ENCODE results near the gene WDPCP. TPM values are rescaled to one million over a fixed set of nuclear protein-coding genes. Genes with fewer than 3 reads are reported as not detected.
"Not testable (repeated sequence)": the region's sequence is repeated elsewhere in the genome, so short reads cannot be mapped to it uniquely, and the experiment has no call there.

WDPCP gene
- total and polyA plus RNA-seq, 5 donors: 3.8 to 17.3 (median 14.0) TPM

DNA sequence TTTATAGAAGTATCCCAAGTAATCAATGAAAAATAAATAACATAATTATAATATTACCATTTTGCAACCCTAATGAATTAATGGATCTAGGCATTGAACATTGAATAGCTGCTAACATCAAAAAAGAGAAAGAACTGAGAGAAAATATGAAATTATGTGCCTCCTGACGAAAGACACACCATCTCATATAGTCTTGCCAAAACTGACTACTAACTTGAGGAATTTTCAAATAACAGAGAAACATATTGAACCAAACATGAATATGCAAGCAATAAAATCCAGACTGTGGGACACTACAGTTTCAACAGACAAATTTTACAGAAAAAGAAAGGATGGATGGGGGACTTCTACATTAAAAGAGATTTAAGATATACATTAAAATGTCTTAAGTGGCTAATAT is 165.7 kb downstream of the WDPCP start:
- H3K27me3 ChIP-seq (ENCODE audit: control insufficient read depth, insufficient read depth): no peaks in the 10 kb centered on the region
- DNase-seq (no peak), ATAC-seq (no peak)
- no peak overlapping the region for H3K27ac ChIP-seq (ENCODE audit: low read length)
- no peaks in the 10 kb centered on the region for H3K4me1 ChIP-seq (ENCODE audit: control insufficient read depth, insufficient read depth, low read length)
- intact Hi-C loops (cut with DNase I): no loop called here
- H3K9me3 ChIP-seq (ENCODE audit: control insufficient read depth, low read length): no peaks in the 10 kb centered on the region
- no peak overlapping the region for H3K4me3 ChIP-seq (ENCODE audit: low read length)
- 91% methylated on average over 1 of the region's 1 CpG for WGBS

DNA sequence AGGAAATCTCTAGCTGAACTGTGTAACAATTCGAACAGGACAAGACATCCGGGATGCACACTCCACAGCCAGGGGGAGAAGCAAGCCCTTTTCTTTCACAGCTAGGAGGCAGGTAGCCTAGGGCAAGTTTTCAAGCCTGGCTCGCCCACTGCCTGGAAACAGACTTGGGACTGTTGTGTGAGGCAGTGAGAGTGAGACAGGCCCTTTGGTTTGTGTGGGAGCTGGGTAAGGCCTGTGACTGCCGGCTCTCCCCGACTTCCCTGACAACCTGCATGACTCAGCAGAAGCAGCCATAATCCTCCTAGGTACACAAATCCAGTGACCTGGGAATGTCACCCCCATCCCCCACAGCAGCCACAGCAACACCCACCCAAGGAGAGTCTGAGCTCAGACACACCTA is 179.7 kb downstream of the WDPCP start:
- no peaks in the 10 kb centered on the region for H3K27me3 ChIP-seq (ENCODE audit: control insufficient read depth, insufficient read depth)
- no peak overlapping the region for H3K4me3 ChIP-seq (ENCODE audit: low read length)
- DNase-seq (no peak), ATAC-seq (no peak)
- no peaks in the 10 kb centered on the region for H3K4me1 ChIP-seq (ENCODE audit: control insufficient read depth, insufficient read depth, low read length)
- H3K9me3 ChIP-seq (ENCODE audit: control insufficient read depth, low read length): no peaks in the 10 kb centered on the region
- intact Hi-C loops (cut with DNase I): no loop called here
- 97% methylated on average over 5 of the region's 5 CpGs for WGBS
- no peak overlapping the region for H3K27ac ChIP-seq (ENCODE audit: low read length)

DNA sequence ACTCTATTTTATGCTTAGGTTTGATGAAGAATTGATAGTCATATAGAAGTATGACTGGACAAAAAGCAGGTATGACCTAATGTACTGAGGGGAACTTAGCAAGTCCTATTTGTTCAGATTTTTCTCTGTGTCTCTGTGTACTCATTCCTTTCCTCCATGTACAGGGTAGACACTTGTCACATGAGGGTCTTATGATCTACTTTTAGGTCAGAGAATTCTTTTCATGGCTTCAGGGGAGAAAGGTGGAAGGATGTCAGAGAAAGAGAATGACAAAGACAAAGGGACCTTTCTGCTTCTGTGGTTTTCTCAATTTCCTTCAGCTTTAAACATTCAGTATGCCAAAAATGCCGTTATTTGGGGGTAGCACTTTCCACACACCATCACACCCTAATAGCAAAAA is 181.6 kb downstream of the WDPCP start:
- Histone ChIP-seq H3K9me3 (ENCODE audit: control insufficient read depth, low read length) (no peaks in the 10 kb centered on the region), H3K27me3 (ENCODE audit: control insufficient read depth, insufficient read depth) (no peaks in the 10 kb centered on the region), H3K4me1 (ENCODE audit: control insufficient read depth, insufficient read depth, low read length) (no peaks in the 10 kb centered on the region), H3K4me3 (ENCODE audit: low read length) (no peak overlapping the region), H3K27ac (ENCODE audit: low read length) (no peak overlapping the region)
- intact Hi-C loops (cut with DNase I): no loop called here
- ATAC-seq (no peak), DNase-seq (no peak)
- WGBS: 88% methylated on average over 1 of the region's 1 CpG

DNA sequence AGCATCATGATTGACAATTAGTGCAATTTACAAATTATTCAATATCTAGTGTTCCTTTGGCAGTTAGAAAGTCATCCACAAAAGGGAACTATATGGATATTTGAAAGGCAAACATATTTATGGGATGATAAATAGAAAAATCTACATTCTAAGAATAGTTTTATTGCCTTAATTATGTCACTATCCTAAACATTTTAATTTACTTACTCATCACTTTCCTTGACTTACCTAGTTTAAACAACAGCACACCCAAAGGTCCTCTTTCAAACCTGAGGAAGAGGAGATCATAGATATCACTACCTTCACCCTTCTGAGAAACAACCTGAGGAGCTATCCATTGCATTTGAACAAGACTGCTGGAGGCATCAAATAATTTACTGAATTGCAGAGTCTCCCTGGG is 184.5 kb downstream of the WDPCP start:
- DNase-seq (no peak), ATAC-seq (no peak)
- intact Hi-C loops (cut with DNase I): no loop called here
- no peaks in the 10 kb centered on the region for H3K9me3 ChIP-seq (ENCODE audit: control insufficient read depth, low read length)
- H3K4me3 ChIP-seq (ENCODE audit: low read length): no peak overlapping the region
- H3K27me3 ChIP-seq (ENCODE audit: control insufficient read depth, insufficient read depth): no peaks in the 10 kb centered on the region
- no peak overlapping the region for H3K27ac ChIP-seq (ENCODE audit: low read length)
- H3K4me1 ChIP-seq (ENCODE audit: control insufficient read depth, insufficient read depth, low read length): no peaks in the 10 kb centered on the region

DNA sequence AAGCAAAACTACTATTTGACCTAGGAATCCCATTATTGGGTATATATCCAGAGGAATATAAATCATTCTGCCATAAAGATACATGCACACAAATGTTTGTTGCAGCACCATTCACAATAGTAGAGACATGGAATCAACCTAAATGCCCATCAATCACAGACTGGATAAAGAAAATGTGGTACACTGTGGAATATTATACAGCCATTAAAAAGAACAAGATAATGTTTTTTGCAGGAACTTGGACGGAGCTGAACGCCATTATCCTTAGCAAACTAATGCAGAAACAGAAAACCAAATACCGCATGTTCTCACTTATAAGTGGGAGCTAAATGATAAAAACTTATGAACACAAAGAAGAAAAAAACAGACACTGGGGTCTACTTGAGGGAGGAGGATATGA is 185.4 kb downstream of the WDPCP start:
- H3K4me1 ChIP-seq (ENCODE audit: control insufficient read depth, insufficient read depth, low read length); DNase-seq; intact Hi-C loops (cut with DNase I); H3K4me3 ChIP-seq (ENCODE audit: low read length); H3K27ac ChIP-seq (ENCODE audit: low read length); H3K9me3 ChIP-seq (ENCODE audit: control insufficient read depth, low read length); ATAC-seq; H3K27me3 ChIP-seq (ENCODE audit: control insufficient read depth, insufficient read depth): not testable (repeated sequence)
- 83% methylated on average over 3 of the region's 3 CpGs for WGBS

DNA sequence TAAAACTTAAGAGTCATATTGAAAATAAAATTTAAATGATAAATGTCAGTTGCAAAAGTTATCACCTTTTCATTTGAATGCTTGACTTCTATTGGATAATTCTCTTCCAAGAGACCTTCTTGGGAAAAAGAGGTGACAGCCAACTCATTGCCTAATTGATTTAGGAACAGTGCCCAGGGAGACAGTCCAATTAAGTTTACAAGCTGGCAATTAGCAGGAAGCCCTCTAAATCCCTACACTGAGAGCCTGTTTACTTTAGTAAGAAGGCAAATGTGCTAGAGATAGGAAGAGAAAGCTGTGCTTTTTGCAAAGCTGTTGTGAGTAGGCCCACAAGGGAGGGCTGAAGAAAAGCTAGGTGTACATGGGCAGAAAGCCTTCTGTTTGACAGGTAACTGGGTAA is 189.1 kb downstream of the WDPCP start:
- Histone ChIP-seq H3K27me3 (ENCODE audit: control insufficient read depth, insufficient read depth) (no peaks in the 10 kb centered on the region), H3K27ac (ENCODE audit: low read length) (no peak overlapping the region), H3K9me3 (ENCODE audit: control insufficient read depth, low read length) (no peaks in the 10 kb centered on the region), H3K4me1 (ENCODE audit: control insufficient read depth, insufficient read depth, low read length) (no peaks in the 10 kb centered on the region), H3K4me3 (ENCODE audit: low read length) (no peak overlapping the region)
- intact Hi-C loops (cut with DNase I): no loop called here
- DNase-seq: no peak
- ATAC-seq: no peak

DNA sequence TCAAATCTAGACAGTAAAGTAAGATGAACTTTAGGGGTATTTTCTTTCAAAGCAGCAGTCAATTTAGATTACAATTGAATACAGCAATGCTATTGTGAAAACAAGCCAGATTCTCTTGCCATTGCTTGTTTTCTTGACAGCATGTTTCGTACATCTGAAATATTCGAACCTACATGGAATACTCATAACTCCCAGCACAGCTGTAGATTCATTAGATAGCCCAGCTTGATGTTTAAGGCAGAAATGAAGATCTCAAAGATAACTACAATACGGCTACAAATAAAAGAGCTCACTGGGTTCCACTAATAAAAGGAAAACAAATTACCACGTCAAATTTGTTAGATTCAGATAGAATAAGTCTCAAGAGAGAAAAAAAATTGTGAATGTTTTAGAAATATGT is 208.8 kb downstream of the WDPCP start:
- H3K27ac ChIP-seq (ENCODE audit: low read length): no peak overlapping the region
- WGBS: 91% methylated on average over 4 of the region's 4 CpGs
- H3K4me1 ChIP-seq (ENCODE audit: control insufficient read depth, insufficient read depth, low read length): no peaks in the 10 kb centered on the region
- no peaks in the 10 kb centered on the region for H3K9me3 ChIP-seq (ENCODE audit: control insufficient read depth, low read length)
- ATAC-seq (no peak), DNase-seq (no peak)
- no peaks in the 10 kb centered on the region for H3K27me3 ChIP-seq (ENCODE audit: control insufficient read depth, insufficient read depth)
- no peak overlapping the region for H3K4me3 ChIP-seq (ENCODE audit: low read length)
- intact Hi-C loops (cut with DNase I): no loop called here

DNA sequence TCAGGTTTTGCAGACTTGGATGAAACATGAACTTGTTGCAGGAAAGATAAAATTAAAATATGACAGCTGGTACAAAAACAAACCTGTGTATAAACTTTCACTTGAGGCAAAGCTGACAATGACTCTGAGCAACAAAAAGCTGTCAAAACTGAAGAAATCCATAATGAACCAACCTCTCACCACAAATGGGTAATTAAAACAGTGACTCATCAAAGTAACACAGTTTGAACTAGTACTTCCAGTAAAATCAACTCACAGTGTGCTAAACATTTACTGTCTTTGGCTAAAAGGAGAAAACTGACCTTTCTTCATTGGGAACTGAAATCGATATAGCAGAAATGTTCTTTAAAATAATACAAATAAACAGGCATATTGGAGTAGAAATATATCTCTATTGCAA is 209.7 kb downstream of the WDPCP start:
- H3K27me3 ChIP-seq (ENCODE audit: control insufficient read depth, insufficient read depth): no peaks in the 10 kb centered on the region
- H3K9me3 ChIP-seq (ENCODE audit: control insufficient read depth, low read length): no peaks in the 10 kb centered on the region
- WGBS: 96% methylated on average over 1 of the region's 1 CpG
- ATAC-seq (no peak), DNase-seq (no peak)
- no peak overlapping the region for H3K4me3 ChIP-seq (ENCODE audit: low read length)
- no peaks in the 10 kb centered on the region for H3K4me1 ChIP-seq (ENCODE audit: control insufficient read depth, insufficient read depth, low read length)
- H3K27ac ChIP-seq (ENCODE audit: low read length): no peak overlapping the region
- intact Hi-C loops (cut with DNase I): no loop called here

DNA sequence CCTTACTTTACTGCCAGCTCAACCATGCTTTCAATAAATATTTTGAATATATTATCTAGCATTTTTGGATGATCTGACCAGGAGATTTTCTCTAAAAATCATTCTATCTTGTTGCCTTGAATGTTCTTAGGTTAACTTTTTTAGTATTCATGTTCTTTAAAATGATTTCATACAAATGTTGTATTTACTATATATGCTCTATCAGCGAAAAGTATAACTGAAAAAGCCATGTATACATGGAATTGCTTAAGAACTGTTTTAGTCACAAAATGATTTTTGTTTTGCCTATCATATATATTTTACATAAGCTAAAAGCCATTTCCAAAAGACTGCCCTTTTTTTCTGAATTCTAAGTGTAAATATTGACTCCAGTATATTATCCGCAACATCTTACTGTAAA is 213.9 kb downstream of the WDPCP start:
- H3K4me1 ChIP-seq (ENCODE audit: control insufficient read depth, insufficient read depth, low read length): no peaks in the 10 kb centered on the region
- ATAC-seq (no peak), DNase-seq (no peak)
- WGBS: 96% methylated on average over 2 of the region's 2 CpGs
- H3K27me3 ChIP-seq (ENCODE audit: control insufficient read depth, insufficient read depth): no peaks in the 10 kb centered on the region
- intact Hi-C loops (cut with DNase I): no loop called here
- no peaks in the 10 kb centered on the region for H3K9me3 ChIP-seq (ENCODE audit: control insufficient read depth, low read length)
- H3K27ac ChIP-seq (ENCODE audit: low read length): no peak overlapping the region
- no peak overlapping the region for H3K4me3 ChIP-seq (ENCODE audit: low read length)

DNA sequence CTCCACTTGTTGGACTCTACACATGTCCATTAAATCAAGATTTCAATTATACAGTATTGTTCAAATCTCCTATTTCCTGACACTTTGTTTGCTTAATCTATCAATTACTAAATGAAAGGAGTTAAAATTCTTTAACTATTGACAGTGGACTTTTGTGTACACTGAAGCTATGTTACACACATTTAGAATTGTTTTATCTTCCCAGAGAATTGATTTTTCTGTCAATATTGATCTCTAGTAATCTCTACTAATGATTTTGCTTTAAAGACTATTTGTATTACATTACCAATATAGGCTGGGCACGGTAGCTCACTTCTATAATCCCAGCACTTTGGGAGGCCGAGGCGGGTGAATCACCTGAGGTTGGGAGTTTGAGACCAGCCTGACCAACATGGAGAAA is 215.7 kb downstream of the WDPCP start:
- Histone ChIP-seq H3K9me3 (ENCODE audit: control insufficient read depth, low read length) (no peaks in the 10 kb centered on the region), H3K27ac (ENCODE audit: low read length) (no peak overlapping the region), H3K4me1 (ENCODE audit: control insufficient read depth, insufficient read depth, low read length) (no peaks in the 10 kb centered on the region), H3K27me3 (ENCODE audit: control insufficient read depth, insufficient read depth) (no peaks in the 10 kb centered on the region), H3K4me3 (ENCODE audit: low read length) (no peak overlapping the region)
- intact Hi-C loops (cut with DNase I): no loop called here
- no peak for DNase-seq
- ATAC-seq: no peak
- WGBS: 98% methylated on average over 3 of the region's 3 CpGs

DNA sequence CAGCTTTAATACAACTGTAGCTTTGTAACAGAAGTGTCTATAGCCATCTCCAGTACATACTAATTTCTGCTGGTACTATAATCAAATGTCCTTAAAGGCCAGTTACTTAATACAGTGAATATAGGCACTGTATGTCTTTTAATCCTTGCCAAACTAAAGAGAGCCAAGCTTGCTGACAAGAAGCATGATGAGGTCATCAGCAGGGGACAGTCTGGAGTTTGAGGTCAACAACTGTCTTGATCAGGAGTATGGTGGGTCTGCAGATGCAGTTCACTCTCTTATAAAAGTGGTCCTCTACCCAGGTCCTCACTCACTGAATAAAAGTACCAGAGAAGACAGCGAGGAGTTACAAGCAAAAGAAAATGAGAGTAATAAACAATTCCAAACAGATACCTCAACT is 219.1 kb downstream of the WDPCP start:
- intact Hi-C loops (cut with DNase I): no loop called here
- no peak overlapping the region for H3K4me3 ChIP-seq (ENCODE audit: low read length)
- H3K27ac ChIP-seq (ENCODE audit: low read length): no peak overlapping the region
- 98% methylated on average over 1 of the region's 1 CpG for WGBS
- no peaks in the 10 kb centered on the region for H3K9me3 ChIP-seq (ENCODE audit: control insufficient read depth, low read length)
- no peak for ATAC-seq
- H3K27me3 ChIP-seq (ENCODE audit: control insufficient read depth, insufficient read depth): no peaks in the 10 kb centered on the region
- no peak for DNase-seq
- H3K4me1 ChIP-seq (ENCODE audit: control insufficient read depth, insufficient read depth, low read length): no peaks in the 10 kb centered on the region

DNA sequence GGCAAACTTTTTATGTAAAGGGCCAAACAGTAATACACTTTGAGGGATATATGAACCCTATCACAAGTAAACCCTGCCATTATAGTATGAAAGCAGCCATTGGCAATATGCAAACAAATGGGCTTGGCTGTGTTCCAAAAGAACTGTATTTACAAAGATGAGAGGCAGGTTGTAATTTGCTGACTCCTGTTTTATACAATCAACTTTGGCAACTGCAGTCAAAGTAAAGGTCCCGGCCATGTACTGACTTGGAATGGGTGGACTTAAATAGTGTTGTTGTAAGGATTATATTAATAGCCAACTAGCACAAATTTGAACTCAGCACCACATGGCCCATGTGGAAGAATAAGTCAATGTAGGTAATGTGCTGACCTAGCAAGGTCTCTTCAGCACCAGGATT is 223.4 kb downstream of the WDPCP start:
- ATAC-seq: no peak
- Histone ChIP-seq H3K4me3 (ENCODE audit: low read length) (no peak overlapping the region), H3K27me3 (ENCODE audit: control insufficient read depth, insufficient read depth) (no peaks in the 10 kb centered on the region), H3K4me1 (ENCODE audit: control insufficient read depth, insufficient read depth, low read length) (no peaks in the 10 kb centered on the region), H3K27ac (ENCODE audit: low read length) (no peak overlapping the region), H3K9me3 (ENCODE audit: control insufficient read depth, low read length) (no peaks in the 10 kb centered on the region)
- DNase-seq: no peak
- 66% methylated on average over 1 of the region's 1 CpG for WGBS
- intact Hi-C loops (cut with DNase I): no loop called here
